ENCODE data around the gene DEPDC7.

The DEPDC7 gene

GRCh38 chr11:33060271-33060670, 44.6 kb downstream of the DEPDC7 start:
- Histone ChIP-seq H3K4me1 (ENCODE audit: insufficient read depth, low read length) (peaks cover 9% of the 10 kb centered on the region; the same call in 1 of the 2 replicates), H3K9ac (ENCODE audit: low read depth, low read length) (no peak overlapping the region), H3K4me3 (ENCODE audit: low read length) (no peak overlapping the region), H3K9me3 (ENCODE audit: insufficient read depth, low read depth, low read length) (no peaks in the 10 kb centered on the region), H3K27me3 (ENCODE audit: insufficient read depth, low read length) (no peaks in the 10 kb centered on the region), H3K36me3 (ENCODE audit: insufficient read depth, low read length) (peaks cover 66% of the 10 kb centered on the region), H3K27ac (ENCODE audit: low read depth, low read length) (no peak overlapping the region)
- 92% methylated on average over 3 of the region's 3 CpGs for WGBS

- peaks cover 9% of the 10 kb centered on the region; the same call in 1 of the 2 replicates for H3K4me1 ChIP-seq (ENCODE audit: insufficient read depth, low read length)
- no peak overlapping the region for H3K27ac ChIP-seq (ENCODE audit: low read depth, low read length)
These were observed 46.5 kb downstream of the DEPDC7 start for GRCh38 chr11:33062137-33062536.

GRCh38 chr11:33063326-33063881, 47.7 kb downstream of the DEPDC7 start:
- Histone ChIP-seq H3K4me3 (ENCODE audit: low read length) (no peak overlapping the region), H3K36me3 (ENCODE audit: insufficient read depth, low read length) (peaks cover 66% of the 10 kb centered on the region), H3K27ac (ENCODE audit: low read depth, low read length) (no peak overlapping the region), H3K27me3 (ENCODE audit: insufficient read depth, low read length) (no peaks in the 10 kb centered on the region), H3K4me1 (ENCODE audit: insufficient read depth, low read length) (peaks cover 9% of the 10 kb centered on the region; the same call in 1 of the 2 replicates), H3K9me3 (ENCODE audit: insufficient read depth, low read depth, low read length) (no peaks in the 10 kb centered on the region), H3K9ac (ENCODE audit: low read depth, low read length) (no peak overlapping the region)
- 82% methylated on average over 3 of the region's 3 CpGs for WGBS

More at GRCh38 chr11:33062137-33062536, 46.5 kb downstream of the DEPDC7 start:
- Histone ChIP-seq H3K36me3 (ENCODE audit: insufficient read depth, low read length) (peaks cover 70% of the 10 kb centered on the region), H3K27me3 (ENCODE audit: insufficient read depth, low read length) (no peaks in the 10 kb centered on the region), H3K4me3 (ENCODE audit: low read length) (no peak overlapping the region), H3K9ac (ENCODE audit: low read depth, low read length) (no peak overlapping the region), H3K9me3 (ENCODE audit: insufficient read depth, low read depth, low read length) (no peaks in the 10 kb centered on the region)
- 92% methylated on average over 4 of the region's 5 CpGs for WGBS

- Histone ChIP-seq H3K27ac (ENCODE audit: low read depth, low read length) (no peak overlapping the region), H3K4me1 (ENCODE audit: insufficient read depth, low read length) (peaks cover 7% of the 10 kb centered on the region; the same call in 1 of the 2 replicates), H3K36me3 (ENCODE audit: insufficient read depth, low read length) (peaks cover 64% of the 10 kb centered on the region), H3K27me3 (ENCODE audit: insufficient read depth, low read length) (no peaks in the 10 kb centered on the region), H3K4me3 (ENCODE audit: low read length) (no peak overlapping the region), H3K9me3 (ENCODE audit: insufficient read depth, low read depth, low read length) (no peaks in the 10 kb centered on the region), H3K9ac (ENCODE audit: low read depth, low read length) (no peak overlapping the region)
- 81% methylated on average over 10 of the region's 11 CpGs for WGBS
These were observed 48.6 kb downstream of the DEPDC7 start for GRCh38 chr11:33064033-33064825.

GRCh38 chr11:33064866-33065265, 49.2 kb downstream of the DEPDC7 start:
- Histone ChIP-seq H3K4me1 (ENCODE audit: insufficient read depth, low read length) (0 out of 2 replicates have a peak, but pooled peaks cover under 1% of the 10 kb centered on the region), H3K36me3 (ENCODE audit: insufficient read depth, low read length) (peaks cover 63% of the 10 kb centered on the region), H3K27ac (ENCODE audit: low read depth, low read length) (no peak overlapping the region), H3K4me3 (ENCODE audit: low read length) (no peak overlapping the region), H3K9me3 (ENCODE audit: insufficient read depth, low read depth, low read length) (no peaks in the 10 kb centered on the region), H3K9ac (ENCODE audit: low read depth, low read length) (no peak overlapping the region), H3K27me3 (ENCODE audit: insufficient read depth, low read length) (no peaks in the 10 kb centered on the region)
- 94% methylated on average over 5 of the region's 5 CpGs for WGBS

GRCh38 chr11:33065445-33066178, 49.9 kb downstream of the DEPDC7 start:
- no peaks in the 10 kb centered on the region for H3K4me1 ChIP-seq (ENCODE audit: insufficient read depth, low read length)
- WGBS, result 66% methylated on average over 22 of the region's 22 CpGs

GRCh38 chr11:33067294-33067693, 51.6 kb downstream of the DEPDC7 start:
- 98% methylated on average over 3 of the region's 3 CpGs for WGBS
- H3K4me3 ChIP-seq (ENCODE audit: low read length), result no peak overlapping the region
- no peaks in the 10 kb centered on the region for H3K4me1 ChIP-seq (ENCODE audit: insufficient read depth, low read length)
- no peaks in the 10 kb centered on the region for H3K9me3 ChIP-seq (ENCODE audit: insufficient read depth, low read depth, low read length)
- no peak overlapping the region for H3K9ac ChIP-seq (ENCODE audit: low read depth, low read length)
- H3K36me3 ChIP-seq (ENCODE audit: insufficient read depth, low read length), result peaks cover 58% of the 10 kb centered on the region
- no peaks in the 10 kb centered on the region for H3K27me3 ChIP-seq (ENCODE audit: insufficient read depth, low read length)
- no peak overlapping the region for H3K27ac ChIP-seq (ENCODE audit: low read depth, low read length)

More at GRCh38 chr11:33065445-33066178, 49.9 kb downstream of the DEPDC7 start:
- Histone ChIP-seq H3K27ac (ENCODE audit: low read depth, low read length) (no peak overlapping the region), H3K27me3 (ENCODE audit: insufficient read depth, low read length) (no peaks in the 10 kb centered on the region), H3K9ac (ENCODE audit: low read depth, low read length) (no peak overlapping the region), H3K4me3 (ENCODE audit: low read length) (no peak overlapping the region), H3K9me3 (ENCODE audit: insufficient read depth, low read depth, low read length) (no peaks in the 10 kb centered on the region), H3K36me3 (ENCODE audit: insufficient read depth, low read length) (peaks cover 62% of the 10 kb centered on the region)

- H3K4me3 ChIP-seq (ENCODE audit: low read length), result no peak overlapping the region
- no peak overlapping the region for H3K27ac ChIP-seq (ENCODE audit: low read depth, low read length)
- peaks cover 63% of the 10 kb centered on the region for H3K36me3 ChIP-seq (ENCODE audit: insufficient read depth, low read length)
- WGBS, result 94% methylated on average over 15 of the region's 17 CpGs
- no peaks in the 10 kb centered on the region for H3K9me3 ChIP-seq (ENCODE audit: insufficient read depth, low read depth, low read length)
- no peak overlapping the region for H3K9ac ChIP-seq (ENCODE audit: low read depth, low read length)
- H3K4me1 ChIP-seq (ENCODE audit: insufficient read depth, low read length), result no peaks in the 10 kb centered on the region
- H3K27me3 ChIP-seq (ENCODE audit: insufficient read depth, low read length), result no peaks in the 10 kb centered on the region
These were observed 53.1 kb downstream of the DEPDC7 start for GRCh38 chr11:33068611-33069340.

GRCh38 chr11:33072465-33072864, 56.8 kb downstream of the DEPDC7 start:
- Histone ChIP-seq H3K36me3 (ENCODE audit: insufficient read depth, low read length) (peaks cover 73% of the 10 kb centered on the region), H3K4me3 (ENCODE audit: low read length) (no peak overlapping the region), H3K9ac (ENCODE audit: low read depth, low read length) (no peak overlapping the region), H3K27ac (ENCODE audit: low read depth, low read length) (no peak overlapping the region), H3K9me3 (ENCODE audit: insufficient read depth, low read depth, low read length) (no peaks in the 10 kb centered on the region), H3K4me1 (ENCODE audit: insufficient read depth, low read length) (no peaks in the 10 kb centered on the region), H3K27me3 (ENCODE audit: insufficient read depth, low read length) (no peaks in the 10 kb centered on the region)
- 96% methylated on average over 8 of the region's 8 CpGs for WGBS
